ENCODE measurements around the gene PPP4R3A.
A peak's percentile ranks its signal among the peaks of the same experiment; 100 is the strongest.
"Not testable (repeated sequence)": the region's sequence is repeated elsewhere in the genome, so short reads cannot be mapped to it uniquely, and the experiment has no call there.

PPP4R3A gene

DNA sequence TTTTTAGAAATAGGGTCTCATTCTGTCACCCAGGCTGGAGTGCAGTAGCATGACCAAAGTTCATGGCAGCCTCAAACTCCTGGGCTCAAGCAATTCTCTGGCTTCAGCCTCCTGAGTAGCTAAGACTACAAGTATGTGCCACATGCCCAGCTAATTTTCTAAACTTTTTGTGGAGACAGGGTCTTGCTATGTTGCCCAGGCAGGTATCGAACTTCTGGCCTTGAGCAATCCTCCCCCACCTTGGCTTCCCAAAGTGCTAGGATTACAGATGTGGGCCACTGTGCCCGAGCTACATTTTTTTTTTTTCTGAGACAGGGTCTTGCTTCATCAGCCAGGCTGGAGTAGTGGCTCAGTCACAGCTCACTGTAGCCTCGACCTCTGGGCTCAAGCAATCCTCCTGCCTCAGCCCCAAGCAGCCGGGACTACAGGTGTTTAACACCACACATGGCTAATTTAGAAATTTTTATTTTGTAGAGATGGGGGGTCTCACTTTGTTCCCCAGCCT is 7.1 kb downstream of the PPP4R3A start:
- no peak for TF ChIP-seq CTCF (conservative IDR thresholded peaks at IDR 0.05; ENCODE audit: low read length)
- DNase-seq (ENCODE audit: low read depth), result no peak
- H3K4me3 ChIP-seq (ENCODE audit: low read length), result no peak overlapping the region

- no peak overlapping the region for H3K4me3 ChIP-seq (ENCODE audit: low read length)
- no peak for TF ChIP-seq CTCF (conservative IDR thresholded peaks at IDR 0.05; ENCODE audit: low read length)
- no peak for DNase-seq (ENCODE audit: low read depth)
Observed at GRCh38 chr14:91501951-91502930, 7.9 kb downstream of the PPP4R3A start.

- no peak overlapping the region for H3K4me3 ChIP-seq (ENCODE audit: low read length)
- TF ChIP-seq CTCF (conservative IDR thresholded peaks at IDR 0.05; ENCODE audit: low read length), result no peak
- no peak for DNase-seq (ENCODE audit: low read depth)
Observed at GRCh38 chr14:91501348-91501747, 8.8 kb downstream of the PPP4R3A start.

GRCh38 chr14:91496790-91497189 is 13.3 kb downstream of the PPP4R3A start:
- H3K4me3 ChIP-seq (ENCODE audit: low read length), result no peak overlapping the region
- no peak for TF ChIP-seq CTCF (conservative IDR thresholded peaks at IDR 0.05; ENCODE audit: low read length)
- no peak for DNase-seq (ENCODE audit: low read depth)

GRCh38 chr14:91494392-91495065 is 15.6 kb downstream of the PPP4R3A start:
- not testable (repeated sequence) for DNase-seq (ENCODE audit: low read depth); H3K4me3 ChIP-seq (ENCODE audit: low read length)

- DNase-seq (ENCODE audit: low read depth), result peak; percentile 38
- H3K4me3 ChIP-seq (ENCODE audit: low read length), result no peak overlapping the region
- no peak for TF ChIP-seq CTCF (conservative IDR thresholded peaks at IDR 0.05; ENCODE audit: low read length)
Observed at GRCh38 chr14:91493169-91493568, 16.9 kb downstream of the PPP4R3A start.

DNA sequence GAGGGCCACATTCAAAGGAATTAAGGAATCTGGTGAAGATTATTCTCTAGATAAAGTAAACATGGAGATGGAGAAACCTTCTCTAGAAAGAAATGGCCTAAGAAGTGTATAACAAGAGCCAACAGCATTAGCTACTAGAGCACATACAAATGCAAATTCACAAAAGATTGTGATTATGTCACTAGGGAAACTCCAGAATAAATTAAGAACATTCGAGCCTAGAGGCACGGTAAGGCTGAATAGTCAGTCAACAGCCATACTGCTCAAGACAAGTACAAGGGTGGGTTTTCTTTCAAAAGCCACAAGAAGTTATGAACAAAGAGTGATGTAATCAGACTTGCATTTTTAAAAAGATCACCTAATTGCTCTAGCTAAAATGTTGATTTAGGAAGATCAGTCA is 25.4 kb downstream of the PPP4R3A start:
- TF ChIP-seq CTCF (conservative IDR thresholded peaks at IDR 0.05; ENCODE audit: low read length), result no peak
- DNase-seq (ENCODE audit: low read depth), result no peak
- no peak overlapping the region for H3K4me3 ChIP-seq (ENCODE audit: low read length)
